ENCODE results near the gene IVNS1ABP. TPM values are rescaled to one million over a fixed set of nuclear protein-coding genes. Genes with fewer than 3 reads are reported as not detected.

Gene IVNS1ABP
- total and polyA plus RNA-seq, 2 of the 13 experiments (the other 11 are each of a cell fraction or from before 2014, with no cell fraction given): 49.1 to 51.7 TPM

- Histone ChIP-seq H4K20me1 (ENCODE audit: insufficient read depth, low read length) (no peaks in the 10 kb centered on the region), H3K27ac (ENCODE audit: extremely low read length, insufficient read depth, low read length) (no peak overlapping the region), H3K9ac (ENCODE audit: insufficient read depth, low read depth, low read length) (no peak overlapping the region), H3K27me3 (ENCODE audit: control insufficient read depth in 1 of 2, insufficient read depth in 2 of 2, low read length in 2 of 2) (no peaks in the 10 kb centered on the region), H3K9me3 (ENCODE audit: low read length) (no peaks in the 10 kb centered on the region), H2AFZ (ENCODE audit: low read length) (no peak overlapping the region), H3K4me2 (ENCODE audit: low read depth, low read length) (no peak overlapping the region), H3K4me1 (ENCODE audit: insufficient read depth, low read length) (no peaks in the 10 kb centered on the region), H3K36me3 (replicated peaks in 1 of 2; ENCODE audit: control insufficient read depth in 1 of 2, insufficient read depth in 2 of 2, low read length in 2 of 2) (peaks cover 23 to 66% of the 10 kb centered on the region in 2 experiments), H3K79me2 (ENCODE audit: insufficient read depth, low read length) (peaks cover 3% of the 10 kb centered on the region), H3K4me3 (replicated peaks in 1 of 3; ENCODE audit: insufficient read depth in 1 of 3, low read depth in 2 of 3, low read length in 3 of 3) (no peak overlapping the region)
- ATAC-seq: peak; percentile 43; the same call in 1 of the 3 replicates
- 95% methylated on average over 3 of the region's 3 CpGs for WGBS (ENCODE audit: low lambda C conversion rate)
- intact Hi-C loops (cut with micrococcal nuclease; ENCODE audit: unreplicated experiment): no loop called here
- in situ Hi-C loops (cut with HindIII; ENCODE audit: extremely low pct_ligation_motif_present, low pct_unique_long_range_greater_than_20kb): no loop called here
- CTCF ChIA-PET (ENCODE audit: low intra/inter-chr PET ratio, low total read pairs): no interaction called here
- DNase-seq (ENCODE audit: low spot score): no peak
- TF ChIP-seq RBM22 (optimal IDR thresholded peaks at IDR 0.05; ENCODE audit: low read length) (peak; percentile 60), ZNF652 (CRISPR knock-in tag; IDR thresholded peaks at IDR 0.05; ENCODE audit: borderline replicate concordance, low read depth) (no peak)
- no peak for FAIRE-seq
- POLR2A ChIA-PET: no interaction called here
- no TSS peak for BruUV-seq (replicated peaks)
Measured at GRCh38 chr1:185305419-185305818, 11.6 kb downstream of the IVNS1ABP start.

- Histone ChIP-seq H3K9me3 (ENCODE audit: low read length) (no peaks in the 10 kb centered on the region), H3K4me2 (ENCODE audit: low read depth, low read length) (no peak overlapping the region), H3K4me3 (replicated peaks in 1 of 3; ENCODE audit: insufficient read depth in 1 of 3, low read depth in 2 of 3, low read length in 3 of 3) (no peak overlapping the region), H3K9ac (ENCODE audit: insufficient read depth, low read depth, low read length) (no peak overlapping the region), H2AFZ (ENCODE audit: low read length) (no peak overlapping the region), H3K27ac (ENCODE audit: extremely low read length, insufficient read depth, low read length) (no peak overlapping the region), H4K20me1 (ENCODE audit: insufficient read depth, low read length) (no peaks in the 10 kb centered on the region), H3K27me3 (ENCODE audit: control insufficient read depth in 1 of 2, insufficient read depth in 2 of 2, low read length in 2 of 2) (no peaks in the 10 kb centered on the region), H3K36me3 (replicated peaks in 1 of 2; ENCODE audit: control insufficient read depth in 1 of 2, insufficient read depth in 2 of 2, low read length in 2 of 2) (peaks cover 21 to 56% of the 10 kb centered on the region in 2 experiments), H3K79me2 (ENCODE audit: insufficient read depth, low read length) (no peaks in the 10 kb centered on the region), H3K4me1 (ENCODE audit: insufficient read depth, low read length) (no peaks in the 10 kb centered on the region)
- DNase-seq (ENCODE audit: low spot score) (no peak), ATAC-seq (no peak), FAIRE-seq (no peak)
- no TSS peak for BruUV-seq (replicated peaks)
- intact Hi-C loops (cut with micrococcal nuclease; ENCODE audit: unreplicated experiment): no loop called here
- ChIA-PET POLR2A (no interaction called here), CTCF (ENCODE audit: low intra/inter-chr PET ratio, low total read pairs) (no interaction called here)
- 96% methylated on average over 6 of the region's 6 CpGs for WGBS (ENCODE audit: low lambda C conversion rate)
- in situ Hi-C loops (cut with HindIII; ENCODE audit: extremely low pct_ligation_motif_present, low pct_unique_long_range_greater_than_20kb): no loop called here
- TF ChIP-seq ZNF383 (CRISPR knock-in tag; IDR thresholded peaks at IDR 0.05; ENCODE audit: borderline replicate concordance): no peak
- TF ChIP-seq KLF12 (CRISPR knock-in tag; IDR thresholded peaks at IDR 0.05; ENCODE audit: borderline replicate concordance): no peak
- no peak for TF ChIP-seq ZNF12 (CRISPR knock-in tag; IDR thresholded peaks at IDR 0.05)
- TF ChIP-seq SIX1 (CRISPR knock-in tag; IDR thresholded peaks at IDR 0.05; ENCODE audit: borderline replicate concordance): no peak
- TF ChIP-seq ZNF878 (CRISPR knock-in tag; IDR thresholded peaks at IDR 0.05): no peak
- no peak for TF ChIP-seq RAD51 (IDR thresholded peaks at IDR 0.05; ENCODE audit: borderline replicate concordance)
- no peak for TF ChIP-seq DDIT3 (CRISPR knock-in tag; IDR thresholded peaks at IDR 0.05)
- TF ChIP-seq REPIN1 (CRISPR knock-in tag; IDR thresholded peaks at IDR 0.05; ENCODE audit: borderline replicate concordance, low read depth): no peak
- TF ChIP-seq ELF3 (CRISPR knock-in tag; IDR thresholded peaks at IDR 0.05): no peak
- TF ChIP-seq KMT2A (CRISPR knock-in tag; IDR thresholded peaks at IDR 0.05): no peak
- TF ChIP-seq PITX1 (CRISPR knock-in tag; IDR thresholded peaks at IDR 0.05): no peak
Measured at GRCh38 chr1:185300152-185300551, 16.9 kb downstream of the IVNS1ABP start.

Measured in HepG2 (cell line).